Tibial nerve (tissue), 4 donors: Measurements from ENCODE around the gene RAB10.

Source experiments
- CTCF ChIP-seq, 5 experiments: fragments of 200-600 bp in 3 of 5; fragments of 450-650 bp in 2 of 5; sonication (generic) in 3 of 5; IDR thresholded peaks; one replicate each; pipeline ENCODE4 v1.5.1; 2016 to 2019; ENCODE audit warnings: antibody characterized with exemption in 5 of 5, mild to moderate bottlenecking in 3 of 5, moderate library complexity in 2 of 5
- EP300 ChIP-seq, 2 donors: sonication (generic); formaldehyde crosslinking; IDR thresholded peaks; one replicate each; pipeline ENCODE4 v1.6.1; 2017; ENCODE audit warnings: antibody characterized with exemption in 2 of 2, mild to moderate bottlenecking in 1 of 2
- POLR2A ChIP-seq, 2 donors: fragments of 450-650 bp; IDR thresholded peaks; one replicate each; pipeline ENCODE4 v1.6.1; 2017; ENCODE audit warnings: antibody characterized with exemption in 2 of 2, mild to moderate bottlenecking in 2 of 2, moderate library complexity in 2 of 2

- TF ChIP-seq CTCF (IDR thresholded peaks at IDR 0.05): no peak
- no peak for TF ChIP-seq POLR2A (IDR thresholded peaks at IDR 0.05)
- no peak for TF ChIP-seq EP300 (IDR thresholded peaks at IDR 0.05)
Observed at GRCh38 chr2:26075173-26075572, 41.3 kb downstream of the RAB10 start.
